Measurements from ENCODE around the gene LGALS7.

GRCh38 chr19:38730470-38730730 is 42.9 kb downstream of the LGALS7 start:
- TF ChIP-seq CTCF (IDR thresholded peaks at IDR 0.05) (no peak), SIN3A (IDR thresholded peaks at IDR 0.05; ENCODE audit: borderline replicate concordance, insufficient read depth, low read depth, low read length) (no peak), REST (IDR thresholded peaks at IDR 0.05; ENCODE audit: insufficient read depth in 1 of 2, low read depth in 2 of 2, low read length in 1 of 2) (no peak), TCF7L2 (IDR thresholded peaks at IDR 0.05; ENCODE audit: low read depth, low read length) (no peak), POLR2AphosphoS5 (IDR thresholded peaks at IDR 0.05; ENCODE audit: low read depth, low read length) (peak; percentile 38; the same call in 1 of the 2 replicates)
